Femur (tissue), 1 donor: ENCODE measurements around the gene ARHGAP22.

Experiments used
- DNase-seq: peaks from one replicate; pipeline ENCODE4 v3.0.0-alpha.2; 2017

Gene ARHGAP22

DNA sequence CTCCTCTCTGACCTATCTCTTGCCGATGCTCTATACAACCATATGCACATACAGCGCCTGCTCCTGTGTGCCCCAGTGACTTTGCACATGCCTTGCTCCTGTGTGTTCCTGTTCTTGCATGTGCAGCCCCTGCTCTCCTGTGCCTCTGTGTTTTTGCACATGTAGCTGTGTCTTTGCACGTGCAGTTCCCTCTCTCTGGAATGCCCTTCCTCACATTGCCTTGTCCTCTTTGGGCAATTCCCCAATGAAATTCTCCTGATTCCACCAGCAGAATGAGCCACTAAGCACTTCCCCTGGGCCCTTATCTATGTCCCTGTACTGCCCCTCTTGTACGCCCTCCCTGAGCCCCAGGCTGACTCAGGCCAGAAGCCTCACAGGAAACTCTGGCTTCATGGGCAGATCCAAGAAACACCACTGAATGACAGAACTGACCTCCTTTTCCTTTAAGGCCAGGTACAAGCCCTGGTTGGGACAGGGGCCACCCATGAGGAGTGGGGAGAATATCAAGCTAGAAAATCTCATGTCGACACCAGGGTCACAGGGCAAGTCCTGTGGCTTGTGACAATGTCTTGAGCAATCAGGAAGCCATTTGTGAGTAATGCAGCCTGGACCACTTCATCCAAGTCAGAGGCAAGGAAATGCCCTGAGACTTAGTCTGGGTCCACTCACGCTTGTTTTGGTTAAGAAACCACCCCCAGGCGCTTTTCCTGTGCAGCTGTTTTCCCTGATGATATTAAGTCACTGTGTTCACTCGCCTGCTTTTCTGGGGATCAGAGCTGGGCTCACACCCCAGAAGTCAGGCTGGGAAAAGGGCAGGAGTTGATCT is 1.9 kb upstream of the ARHGAP22 start:
- DNase-seq = no peak

GRCh38 chr10:48605786-48606529 is 1.1 kb upstream of the ARHGAP22 start:
- no peak for DNase-seq

DNA sequence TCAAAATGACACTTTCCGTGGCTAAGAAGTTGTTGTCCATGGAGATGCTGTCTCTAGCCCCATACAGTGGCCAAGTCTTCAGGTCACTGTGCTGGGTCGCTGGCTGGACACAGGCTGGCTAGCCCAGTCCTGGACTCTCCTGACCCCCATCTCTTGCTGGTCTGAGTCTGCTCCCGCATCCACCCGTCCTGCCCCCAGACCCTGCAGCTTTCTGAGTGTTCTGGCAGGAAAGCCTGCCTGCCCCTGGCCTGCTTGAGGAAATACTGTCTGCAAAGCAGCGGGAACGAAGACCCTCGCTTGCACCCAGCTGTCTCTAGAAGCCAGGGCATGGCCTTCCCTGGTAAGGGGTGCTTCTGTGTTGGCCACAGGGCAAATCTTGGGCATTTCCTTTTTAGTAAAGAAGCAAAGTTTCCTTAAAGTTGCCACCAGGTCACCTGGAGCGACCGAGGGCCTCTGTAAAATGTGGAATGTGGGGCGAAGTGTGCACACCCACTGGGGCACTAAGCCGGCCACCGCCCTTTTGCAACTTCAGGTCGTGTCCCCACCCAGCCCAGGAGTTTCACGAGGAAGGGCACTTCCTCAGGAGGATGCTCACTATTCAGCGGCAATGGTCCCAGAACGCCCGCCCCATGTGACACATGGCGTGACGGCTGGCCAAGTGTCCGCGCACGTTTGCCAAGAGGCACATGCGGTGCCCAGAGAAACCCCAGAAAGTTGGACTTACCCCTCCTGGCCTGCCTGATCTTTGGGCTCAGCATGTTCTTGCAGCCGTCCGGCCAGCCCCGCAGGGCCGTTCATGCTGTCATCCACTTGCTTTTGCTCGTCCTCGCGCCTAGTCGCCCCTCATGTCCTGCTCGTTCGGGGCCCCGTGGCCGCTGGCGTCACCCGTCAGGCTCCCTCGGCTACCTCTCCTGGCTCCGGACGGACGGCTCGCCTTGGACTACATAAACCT is 558 bp downstream of the ARHGAP22 start:
- DNase-seq = no peak

DNA sequence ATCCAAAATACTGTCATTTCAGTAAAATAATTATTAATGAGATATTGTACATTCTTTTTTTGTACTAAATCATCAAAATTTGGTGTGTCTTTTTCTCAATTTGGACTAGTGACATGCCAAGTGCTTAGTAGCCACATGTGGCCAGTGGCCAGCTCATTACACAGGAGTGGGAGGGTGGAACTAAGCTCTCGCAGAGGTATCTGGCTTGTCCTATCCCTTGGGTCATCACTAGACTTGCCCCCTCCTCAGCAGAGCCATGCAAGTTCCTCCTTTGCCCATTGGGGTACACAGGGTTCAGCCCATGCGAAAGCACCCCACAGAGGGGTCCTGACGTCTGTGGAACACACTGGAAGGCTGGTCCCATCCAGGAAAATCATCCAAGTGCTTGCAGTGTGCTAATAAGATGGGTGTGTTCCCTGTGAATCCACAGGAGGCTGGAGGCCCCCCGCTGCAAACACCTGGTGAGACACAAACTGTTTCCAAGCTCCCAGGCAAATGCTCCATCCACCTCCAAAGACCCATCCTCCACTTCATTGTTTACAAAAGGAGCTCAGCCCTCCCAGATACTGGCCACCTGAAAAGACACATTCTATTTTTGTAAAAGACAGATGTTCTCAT is 1.3 kb downstream of the ARHGAP22 start:
- no peak for DNase-seq

- no peak for DNase-seq
Observed at GRCh38 chr10:48602401-48603135, 2.3 kb downstream of the ARHGAP22 start.

DNA sequence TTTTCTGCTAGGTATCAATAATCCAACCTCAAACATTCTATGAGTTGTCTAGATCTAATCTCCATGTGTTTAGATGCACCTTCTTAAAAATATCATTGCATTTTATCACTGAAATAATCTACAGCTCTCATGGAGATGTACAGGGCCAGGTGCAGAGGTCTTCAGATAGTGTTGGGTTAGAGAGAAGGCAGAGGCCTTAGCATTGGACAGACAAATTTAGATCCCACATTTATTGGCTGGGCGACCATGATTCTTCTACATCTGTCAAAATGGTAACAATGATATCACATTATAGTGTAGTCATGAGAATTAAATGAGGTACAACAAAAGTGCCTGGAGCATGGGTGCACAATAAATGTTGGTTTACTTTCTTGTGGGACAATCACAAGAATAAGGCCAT is 3.1 kb downstream of the ARHGAP22 start:
- DNase-seq = no peak

DNA sequence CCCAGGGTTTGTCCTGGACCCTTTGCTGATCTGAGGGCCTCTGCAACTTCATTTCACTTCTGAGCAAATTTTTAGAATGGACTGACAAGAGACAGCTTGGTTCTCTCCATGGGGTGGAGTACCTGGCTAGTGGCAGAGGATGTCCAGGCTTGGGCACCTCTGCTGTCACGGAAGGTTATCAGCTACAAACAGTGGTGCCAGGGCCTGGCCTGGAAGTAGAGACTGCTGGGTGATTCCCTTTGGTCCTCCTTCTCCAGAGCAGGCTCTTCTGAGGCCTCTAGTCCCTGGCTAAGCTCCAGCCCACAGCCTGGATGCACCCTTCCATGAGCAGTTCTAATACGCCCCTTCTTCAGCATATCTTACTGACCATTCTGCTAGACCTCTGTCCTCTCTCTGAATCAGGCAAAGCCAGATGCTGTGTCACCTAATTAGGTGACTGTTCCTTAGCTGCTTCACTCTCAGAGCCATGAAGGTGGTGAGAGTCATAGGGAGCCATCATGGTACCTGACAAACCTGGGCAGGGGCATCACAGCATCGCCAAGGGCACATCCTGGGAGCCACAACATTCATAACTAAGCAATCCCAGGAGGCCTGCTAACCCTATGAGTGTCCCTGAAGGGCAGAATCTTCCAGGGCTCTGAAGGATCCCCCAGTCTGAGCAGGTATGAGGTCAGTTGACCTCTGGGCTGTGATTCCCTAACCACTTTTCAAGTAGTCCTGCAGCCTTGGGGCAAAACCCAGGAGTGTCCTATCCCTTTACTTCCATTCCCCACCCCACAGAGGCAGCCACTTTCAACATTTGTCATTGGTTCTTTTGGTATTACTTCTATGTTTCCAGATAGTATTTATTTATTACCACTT is 4.0 kb downstream of the ARHGAP22 start:
- no peak for DNase-seq

DNA sequence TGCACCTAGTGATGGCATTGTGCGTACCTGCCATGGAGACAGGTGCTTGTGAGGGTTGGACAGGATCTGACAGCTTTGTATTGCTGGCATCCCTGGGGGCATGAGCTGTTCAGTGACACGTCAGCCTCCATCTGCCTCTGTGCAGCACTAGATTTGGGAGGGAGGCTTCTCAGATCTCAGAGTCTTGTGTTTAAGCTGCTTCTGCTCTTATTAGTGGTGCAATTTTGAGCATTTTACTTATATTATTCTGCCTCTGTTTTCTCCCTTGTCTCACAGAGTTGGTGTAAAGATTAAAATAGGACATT is 5.1 kb downstream of the ARHGAP22 start:
- DNase-seq = no peak

DNA sequence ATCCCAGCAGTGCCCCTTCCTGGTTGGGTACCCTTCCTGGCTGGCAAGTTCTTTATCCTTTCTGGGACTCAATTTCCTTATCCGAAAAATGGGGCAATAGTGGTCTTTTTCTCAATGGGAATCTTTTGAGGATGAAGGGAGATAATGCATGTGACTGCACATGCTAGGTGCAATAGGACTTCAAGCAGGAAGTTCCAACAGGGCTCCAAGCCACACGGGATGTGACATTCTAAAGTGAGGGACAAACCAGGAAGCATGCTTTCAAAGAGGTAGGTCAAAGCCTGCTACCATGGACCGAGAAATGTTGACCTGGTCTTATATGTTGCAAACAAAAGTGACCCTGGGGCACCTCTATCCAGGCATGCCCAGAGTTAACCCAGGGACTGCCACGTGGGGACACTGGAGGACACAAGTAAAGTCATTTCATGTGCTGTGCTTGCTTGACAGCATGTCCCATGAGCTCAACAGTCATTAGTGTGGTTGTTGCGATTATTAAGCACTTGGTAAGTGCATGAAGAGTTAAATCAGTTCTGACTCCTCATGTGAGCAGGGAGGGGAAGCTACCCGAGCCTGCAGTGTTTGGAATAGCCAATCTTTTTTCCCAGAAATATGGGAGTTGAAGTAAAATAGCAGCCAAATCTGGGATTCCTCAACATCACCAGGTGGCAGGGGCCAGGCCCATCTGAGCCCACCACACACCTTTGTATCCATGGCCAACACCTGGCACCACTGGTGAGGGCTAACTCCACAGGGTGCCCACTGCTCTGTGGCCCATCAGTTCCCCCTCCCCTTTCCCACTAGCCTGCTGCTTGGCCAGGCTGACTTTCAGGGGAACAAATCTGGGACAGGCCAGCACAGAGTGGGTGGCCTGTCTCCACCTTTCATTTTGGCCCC is 5.7 kb downstream of the ARHGAP22 start:
- no peak for DNase-seq

DNA sequence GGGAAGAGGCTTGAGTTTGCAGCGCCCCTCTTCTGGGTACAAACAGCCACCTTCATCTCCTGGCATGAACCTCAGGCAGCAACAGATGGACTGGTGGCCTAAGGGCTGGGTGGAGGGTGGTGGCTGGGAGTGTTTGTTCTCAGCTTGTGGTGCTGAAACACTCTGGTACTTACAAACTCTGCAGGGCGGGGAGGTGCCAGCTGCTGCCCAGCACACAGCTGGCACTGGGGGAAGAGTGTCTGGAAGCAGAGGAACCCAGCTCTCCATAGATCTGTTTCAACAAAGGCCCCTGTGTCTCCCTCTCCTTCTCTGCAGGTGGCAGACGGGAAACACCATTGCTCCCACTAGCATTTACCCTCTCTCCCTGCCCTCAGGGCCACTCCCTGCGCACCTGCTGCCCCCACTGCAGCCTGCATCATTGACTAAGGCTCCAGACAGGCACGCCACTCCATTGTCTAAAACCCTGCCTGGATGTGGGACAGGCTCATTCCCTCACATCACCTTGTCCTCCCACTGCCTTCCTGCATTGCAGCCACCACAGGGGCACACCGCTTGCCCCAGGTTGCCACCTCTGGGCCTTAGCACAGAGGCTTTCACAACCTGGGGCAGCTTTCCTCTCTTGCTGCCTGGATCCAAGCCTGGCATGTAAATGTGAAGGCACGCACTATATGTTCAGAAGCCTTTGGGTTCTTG is 6.5 kb downstream of the ARHGAP22 start:
- no peak for DNase-seq

- no peak for DNase-seq
Observed at GRCh38 chr10:48595539-48595932, 9.3 kb downstream of the ARHGAP22 start.

- no peak for DNase-seq
Observed at GRCh38 chr10:48594803-48595538, 9.9 kb downstream of the ARHGAP22 start.

GRCh38 chr10:48594371-48594770 is 10.5 kb downstream of the ARHGAP22 start:
- DNase-seq = no peak

- no peak for DNase-seq
Observed at GRCh38 chr10:48592346-48592745, 12.5 kb downstream of the ARHGAP22 start.

GRCh38 chr10:48590945-48591344 is 13.9 kb downstream of the ARHGAP22 start:
- no peak for DNase-seq

DNA sequence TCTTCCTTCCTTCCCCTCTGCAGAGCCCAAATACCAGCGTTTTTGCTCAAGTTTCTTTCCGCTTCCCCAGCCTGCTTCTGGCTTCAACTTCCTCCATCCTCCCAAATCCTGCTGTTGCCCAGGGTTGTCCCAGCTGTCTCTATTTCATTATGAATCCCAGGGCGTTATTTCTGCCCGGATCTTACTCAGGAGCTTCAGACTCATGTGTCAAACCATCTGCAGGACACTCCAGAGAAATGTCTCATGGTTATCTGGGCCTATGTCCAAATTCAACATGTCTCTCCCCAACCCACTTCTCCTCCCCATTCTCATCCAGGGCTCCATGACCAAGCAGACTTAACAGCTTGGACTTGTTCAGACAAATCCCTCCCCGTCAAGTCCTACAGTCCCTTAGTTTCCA is 15.6 kb downstream of the ARHGAP22 start:
- no peak for DNase-seq

GRCh38 chr10:48587819-48588218 is 17.1 kb downstream of the ARHGAP22 start:
- no peak for DNase-seq

DNA sequence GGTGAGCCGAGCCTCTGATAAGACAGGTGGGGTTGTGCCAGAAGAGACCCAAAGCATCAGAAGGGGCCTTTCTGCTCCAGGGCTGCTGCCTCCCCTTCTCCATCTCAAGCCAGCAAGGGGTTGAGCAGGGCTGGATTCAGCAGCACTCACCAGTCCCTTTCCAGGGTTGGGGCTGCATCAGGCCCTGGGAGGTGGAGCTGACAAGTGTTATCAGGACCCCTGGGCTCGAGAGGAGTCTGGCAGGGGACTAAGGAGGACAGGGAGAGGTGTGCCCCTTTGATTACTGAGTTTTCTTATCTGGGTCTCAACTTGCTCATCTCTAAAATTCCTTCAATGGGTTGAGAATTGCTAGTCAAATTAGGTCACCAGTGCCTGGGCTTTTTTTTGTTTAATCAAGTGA is 17.8 kb downstream of the ARHGAP22 start:
- DNase-seq = no peak

DNA sequence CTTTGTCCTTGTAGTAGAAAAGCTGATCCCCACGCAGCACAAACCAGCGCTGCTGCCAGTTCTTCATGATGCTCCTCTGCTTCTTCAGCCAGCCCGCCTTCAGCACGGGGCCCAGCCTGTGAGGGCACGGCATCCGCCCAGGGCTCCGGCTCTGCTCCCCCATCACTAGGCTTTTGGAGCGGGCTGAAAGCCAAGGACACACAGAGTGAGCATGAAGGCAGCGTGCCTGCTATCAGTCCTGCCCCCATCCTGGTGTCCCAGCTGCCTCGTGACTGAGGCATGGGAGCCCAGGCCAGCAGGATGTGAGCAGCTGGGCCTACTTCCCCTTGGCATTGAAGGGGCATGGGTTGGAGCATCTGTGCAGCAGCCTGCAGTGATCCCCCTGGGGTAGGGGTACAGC is 21.9 kb downstream of the ARHGAP22 start:
- DNase-seq = no peak
